BLaER1 treated with 17β-estradiol and CSF1 and Interleukin-3, amounts not matched to agents 10 nM and 100 nM (cell line): ENCODE data around the gene ARFIP1.

Source experiments
- H3K27ac ChIP-seq, 11 experiments: shearing (Covaris generic); formaldehyde crosslinking; 2 replicates each; pipeline ENCODE4 v1.8.1; 2022
- H3K27me3 ChIP-seq, 11 experiments: shearing (Covaris generic); formaldehyde crosslinking; 2 replicates each; pipeline ENCODE4 v1.8.1; 2022
- H3K36me3 ChIP-seq, 11 experiments: shearing (Covaris generic); formaldehyde crosslinking; 2 replicates each; pipeline ENCODE4 v1.8.1; 2022
- H3K4me1 ChIP-seq, 10 experiments: shearing (Covaris generic); formaldehyde crosslinking; 2 replicates each; pipeline ENCODE4 v1.8.1; 2022
- H3K4me2 ChIP-seq, 11 experiments: shearing (Covaris generic); formaldehyde crosslinking; 2 replicates each; pipeline ENCODE4 v1.8.1; 2022
- H3K4me3 ChIP-seq, 10 experiments: shearing (Covaris generic); formaldehyde crosslinking; 2 replicates each; pipeline ENCODE4 v1.8.1; 2022
- H3K9ac ChIP-seq, 11 experiments: shearing (Covaris generic); formaldehyde crosslinking; 2 replicates each; pipeline ENCODE4 v1.8.1; 2022
- H3K9me3 ChIP-seq, 11 experiments: shearing (Covaris generic); formaldehyde crosslinking; replicated peaks in 1 of 11; 2 replicates each; pipeline ENCODE4 v1.8.1; 2022
- H4K20me1 ChIP-seq, 11 experiments: shearing (Covaris generic); formaldehyde crosslinking; 2 replicates each; pipeline ENCODE4 v1.8.1; 2022
- Cebpa-rat ChIP-seq, 11 experiments: shearing (Covaris generic); IDR thresholded peaks; 2 replicates each; pipeline ENCODE4 v1.8.1; 2022

ARFIP1 gene

DNA sequence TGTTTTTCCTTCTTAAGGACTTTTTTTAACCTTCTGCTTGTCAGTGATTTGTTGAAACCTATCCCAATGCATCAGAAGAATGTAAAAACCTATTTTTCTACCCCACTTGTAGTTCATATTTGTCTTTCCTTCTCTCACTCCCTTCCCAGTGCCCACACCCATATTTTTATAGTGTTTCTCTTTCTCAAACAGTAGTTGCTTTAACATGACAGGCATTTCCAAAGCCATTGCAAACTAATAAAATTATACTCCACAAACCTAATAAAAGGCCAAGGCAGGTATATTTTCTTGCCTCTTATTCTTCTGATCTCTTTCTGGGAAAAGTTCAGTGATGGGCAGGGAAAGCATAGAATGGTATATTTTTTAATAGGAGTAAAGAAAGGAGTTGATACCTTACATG, 120.6 kb downstream of the ARFIP1 start:
- H4K20me1 ChIP-seq = no peaks in the 10 kb centered on the region
- H3K4me3 ChIP-seq = no peak overlapping the region
- H3K4me1 ChIP-seq = no peaks in the 10 kb centered on the region
- H3K27me3 ChIP-seq = no peaks in the 10 kb centered on the region
- no peak overlapping the region for H3K4me2 ChIP-seq
- peaks cover 0 to 78% (median 11%) of the 10 kb centered on the region in 11 experiments; a peak in 10 of 22 replicates for H3K36me3 ChIP-seq
- TF ChIP-seq Cebpa-rat (IDR thresholded peaks at IDR 0.05) = no peak
- peaks cover 0 to 6% (median 4%) of the 10 kb centered on the region in 11 experiments; a peak in 7 of 22 replicates for H3K9me3 ChIP-seq
- H3K9ac ChIP-seq = no peak overlapping the region
- no peak overlapping the region for H3K27ac ChIP-seq

DNA sequence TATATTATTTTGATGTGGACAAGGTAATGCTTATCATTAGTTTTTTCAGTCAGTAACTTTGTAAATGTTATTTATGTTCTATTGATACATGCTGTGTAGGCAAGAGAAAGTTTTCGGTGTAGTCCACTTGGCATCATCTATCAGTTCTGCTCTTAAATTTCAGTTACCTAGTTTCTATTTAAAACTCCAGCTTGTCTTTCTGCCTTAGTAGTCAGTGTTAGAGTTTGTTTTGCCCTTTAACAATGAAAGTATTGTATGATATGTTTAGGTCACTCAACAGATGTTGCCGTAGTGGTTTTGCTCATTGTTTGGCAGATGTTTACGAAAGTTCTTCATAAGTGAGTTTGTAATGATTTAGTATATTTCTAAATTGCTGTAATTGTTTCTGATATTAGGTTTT, 121.5 kb downstream of the ARFIP1 start:
- H3K4me1 ChIP-seq = no peaks in the 10 kb centered on the region
- H3K4me2 ChIP-seq = no peak overlapping the region
- H3K4me3 ChIP-seq = no peak overlapping the region
- no peaks in the 10 kb centered on the region for H4K20me1 ChIP-seq
- peaks cover 0 to 78% (median 11%) of the 10 kb centered on the region in 11 experiments; a peak in 13 of 22 replicates for H3K36me3 ChIP-seq
- no peak overlapping the region for H3K27ac ChIP-seq
- H3K9ac ChIP-seq = no peak overlapping the region
- H3K9me3 ChIP-seq = peaks cover 0 to 6% (median 4%) of the 10 kb centered on the region in 11 experiments; a peak in 7 of 22 replicates
- no peak for TF ChIP-seq Cebpa-rat (IDR thresholded peaks at IDR 0.05)
- H3K27me3 ChIP-seq = no peaks in the 10 kb centered on the region

DNA sequence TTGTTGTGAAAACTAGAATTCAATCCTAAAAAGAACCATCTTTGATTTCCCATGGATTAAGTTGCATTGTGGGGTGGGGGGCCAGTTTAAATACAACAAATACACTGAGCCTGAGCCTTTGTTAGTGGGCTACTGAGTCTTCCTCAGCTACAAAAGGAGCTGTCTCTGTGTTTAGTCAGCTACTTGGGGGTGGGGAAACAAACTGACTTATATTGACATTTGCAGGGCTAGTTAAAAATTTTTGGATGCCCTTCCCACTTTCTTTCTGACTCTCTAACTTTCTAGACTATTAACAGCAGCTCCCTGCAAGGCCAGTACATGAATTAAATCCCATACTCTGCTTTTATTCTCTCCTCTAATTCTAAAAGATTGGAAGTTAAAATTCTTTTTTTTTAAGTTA, 123.9 kb downstream of the ARFIP1 start:
- Histone ChIP-seq H3K4me2 (no peak overlapping the region), H3K9ac (no peak overlapping the region), H3K4me3 (no peak overlapping the region), H4K20me1 (no peaks in the 10 kb centered on the region), H3K4me1 (no peaks in the 10 kb centered on the region), H3K36me3 (peaks cover 0 to 83% (median 30%) of the 10 kb centered on the region in 11 experiments; a peak in 18 of 22 replicates), H3K27me3 (no peaks in the 10 kb centered on the region), H3K27ac (no peak overlapping the region), H3K9me3 (peaks cover 0 to 6% (median 4%) of the 10 kb centered on the region in 11 experiments; a peak in 7 of 22 replicates)
- no peak for TF ChIP-seq Cebpa-rat (IDR thresholded peaks at IDR 0.05)

DNA sequence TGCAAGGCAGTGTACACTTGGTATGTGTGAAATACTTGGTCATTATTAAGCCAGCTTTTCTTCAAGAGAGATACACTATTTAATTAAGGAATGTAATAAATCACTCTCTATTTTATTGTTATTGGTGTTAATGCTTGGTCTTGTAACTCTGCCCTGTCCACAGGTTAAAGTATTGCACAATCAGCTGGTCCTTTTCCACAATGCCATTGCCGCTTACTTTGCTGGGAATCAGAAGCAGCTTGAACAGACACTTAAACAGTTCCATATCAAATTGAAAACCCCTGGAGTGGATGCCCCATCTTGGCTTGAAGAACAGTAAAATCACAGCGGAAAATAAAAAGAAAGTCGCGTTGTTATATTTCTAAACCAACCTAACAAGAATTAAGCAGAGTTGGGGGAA, 130.1 kb downstream of the ARFIP1 start:
- no peak overlapping the region for H3K9ac ChIP-seq
- peaks cover 0 to 5% (median 0%) of the 10 kb centered on the region in 11 experiments; a peak in 1 of 22 replicates for H3K9me3 ChIP-seq
- H3K4me3 ChIP-seq = no peak overlapping the region
- H3K27me3 ChIP-seq = no peaks in the 10 kb centered on the region
- no peaks in the 10 kb centered on the region for H3K4me1 ChIP-seq
- H3K27ac ChIP-seq = no peak overlapping the region
- H4K20me1 ChIP-seq = no peaks in the 10 kb centered on the region
- no peak overlapping the region for H3K4me2 ChIP-seq
- peaks cover 5 to 86% (median 38%) of the 10 kb centered on the region in 11 experiments; a peak in 20 of 22 replicates for H3K36me3 ChIP-seq
- peak in 7 of 11 experiments; percentile 22 to 79 (median 65); a peak in 9 of 22 replicates for TF ChIP-seq Cebpa-rat (IDR thresholded peaks at IDR 0.05)

DNA sequence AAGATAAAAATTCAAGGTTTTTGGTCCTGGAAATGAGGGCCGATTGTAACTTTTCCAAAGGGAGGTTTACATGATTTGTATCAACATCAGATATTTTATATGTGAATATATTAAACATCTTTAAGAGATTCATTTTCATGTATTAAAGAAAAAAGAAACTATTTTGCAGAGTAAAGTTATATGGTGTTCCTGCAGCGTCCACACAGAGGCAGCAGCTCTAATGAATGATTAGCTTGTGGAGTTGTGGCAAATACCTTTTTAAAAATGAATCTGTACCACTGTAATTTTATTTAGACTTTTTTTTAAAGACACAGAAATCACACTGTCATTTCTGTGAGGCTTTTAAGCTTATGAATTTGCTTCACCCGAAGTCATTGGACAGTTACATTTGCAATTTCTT, 130.8 kb downstream of the ARFIP1 start:
- Histone ChIP-seq H3K9me3 (peaks cover 0 to 5% (median 0%) of the 10 kb centered on the region in 11 experiments; a peak in 1 of 22 replicates), H3K27ac (no peak overlapping the region), H3K4me1 (no peaks in the 10 kb centered on the region), H3K27me3 (no peaks in the 10 kb centered on the region), H4K20me1 (no peaks in the 10 kb centered on the region), H3K4me2 (no peak overlapping the region), H3K9ac (no peak overlapping the region), H3K36me3 (peaks cover 5 to 81% (median 38%) of the 10 kb centered on the region in 11 experiments; a peak in 20 of 22 replicates), H3K4me3 (no peak overlapping the region)
- TF ChIP-seq Cebpa-rat (IDR thresholded peaks at IDR 0.05) = no peak

DNA sequence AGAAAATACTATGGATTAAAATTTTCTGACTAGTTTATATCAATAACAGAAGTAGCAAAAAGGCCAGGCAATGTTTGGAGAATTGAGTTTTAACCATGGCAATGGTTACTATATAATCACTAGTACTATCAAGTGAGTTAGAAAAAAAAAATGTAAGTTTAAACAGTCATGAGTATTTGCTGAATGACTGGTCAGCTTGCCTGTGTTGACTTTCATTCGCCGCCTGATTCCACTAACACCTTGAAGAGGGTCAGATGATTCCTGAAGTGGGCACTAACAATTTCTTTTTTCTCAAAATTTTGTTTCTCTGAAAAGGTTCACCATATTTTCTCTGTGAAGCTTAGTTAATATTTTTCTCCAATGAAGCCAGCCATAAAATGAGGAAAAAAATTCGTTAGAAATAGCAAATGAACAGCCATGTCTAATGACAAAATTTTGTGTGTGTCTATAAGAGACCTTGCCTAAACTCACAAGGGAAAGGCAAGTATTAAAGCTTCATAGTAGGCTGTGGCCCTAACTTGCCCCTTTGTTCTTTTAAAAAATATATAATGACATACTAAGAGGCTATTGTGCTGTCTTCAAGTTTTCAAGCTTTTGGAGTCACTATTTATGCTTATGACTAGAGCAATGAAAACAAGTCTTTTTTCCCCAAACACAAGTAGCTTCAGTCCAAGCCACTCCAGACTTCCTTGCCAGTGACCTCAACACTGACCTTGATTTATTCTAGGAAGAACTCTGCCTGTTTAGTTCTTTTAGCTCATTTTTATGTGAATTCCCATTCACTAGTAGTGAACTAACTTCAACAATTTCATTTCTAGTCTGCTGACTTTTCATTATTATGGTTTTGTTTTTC, 138.0 kb downstream of the ARFIP1 start:
- no peak overlapping the region for H3K4me2 ChIP-seq
- H3K27me3 ChIP-seq = no peaks in the 10 kb centered on the region
- TF ChIP-seq Cebpa-rat (IDR thresholded peaks at IDR 0.05) = no peak
- H3K27ac ChIP-seq = no peak overlapping the region
- H3K4me1 ChIP-seq = no peaks in the 10 kb centered on the region
- H3K9ac ChIP-seq = no peak overlapping the region
- peaks cover 29 to 48% (median 40%) of the 10 kb centered on the region in 11 experiments for H3K9me3 ChIP-seq
- no peak overlapping the region for H3K4me3 ChIP-seq
- H3K36me3 ChIP-seq = peaks cover 0 to 39% (median 20%) of the 10 kb centered on the region in 11 experiments; a peak in 20 of 22 replicates
- H4K20me1 ChIP-seq = no peaks in the 10 kb centered on the region

DNA sequence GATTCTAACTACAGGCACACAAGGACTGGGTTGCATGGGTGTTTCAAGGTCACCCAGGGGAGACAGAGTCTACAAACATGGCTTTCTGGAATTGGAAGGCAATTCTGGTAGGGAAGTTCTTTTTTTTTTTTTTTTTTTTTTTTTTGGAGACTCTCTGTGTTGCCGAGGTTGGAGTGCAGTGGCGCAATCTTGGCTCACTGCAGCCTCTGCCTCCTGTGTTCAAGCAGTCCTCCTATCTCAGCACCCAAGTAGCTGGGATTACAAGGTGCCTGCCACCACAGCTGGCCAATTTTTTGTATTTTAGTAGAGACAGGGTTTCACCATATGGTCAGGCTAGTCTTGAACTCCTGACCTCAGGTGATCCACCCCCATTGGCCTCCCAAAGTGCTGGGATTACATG, 140.1 kb downstream of the ARFIP1 start:
- H3K4me2 ChIP-seq = no peak overlapping the region
- peaks cover 0 to 31% (median 20%) of the 10 kb centered on the region in 11 experiments; a peak in 19 of 22 replicates for H3K36me3 ChIP-seq
- H4K20me1 ChIP-seq = no peaks in the 10 kb centered on the region
- TF ChIP-seq Cebpa-rat (IDR thresholded peaks at IDR 0.05) = no peak
- H3K4me1 ChIP-seq = no peaks in the 10 kb centered on the region
- H3K27me3 ChIP-seq = no peaks in the 10 kb centered on the region
- peaks cover 29 to 48% (median 40%) of the 10 kb centered on the region in 11 experiments for H3K9me3 ChIP-seq
- H3K27ac ChIP-seq = no peak overlapping the region
- peak overlapping the region in 1 of 10 experiments; percentile 1; a peak in 1 of 20 replicates for H3K4me3 ChIP-seq
- H3K9ac ChIP-seq = no peak overlapping the region

DNA sequence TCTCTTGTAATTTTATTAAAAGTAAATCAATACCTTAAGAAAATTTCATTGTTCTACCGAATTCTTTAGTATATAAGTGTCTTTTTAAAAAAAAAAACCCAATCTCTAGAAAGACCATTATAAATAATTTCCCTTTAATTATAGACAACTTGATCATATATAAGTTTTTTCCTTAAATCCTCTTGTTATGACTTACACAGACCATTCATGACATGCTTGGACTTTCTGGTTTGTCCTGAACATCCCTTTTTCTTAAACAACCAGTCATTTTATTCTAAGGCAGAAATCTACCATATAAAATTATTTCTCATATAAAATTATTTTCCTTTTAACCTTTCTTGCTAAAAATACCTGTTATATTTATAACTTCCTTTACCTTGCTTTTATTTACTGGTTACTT, 141.0 kb downstream of the ARFIP1 start:
- Histone ChIP-seq H3K4me3 (no peak overlapping the region; a peak in 1 of 20 replicates), H3K4me1 (no peaks in the 10 kb centered on the region), H3K27ac (no peak overlapping the region), H3K9ac (no peak overlapping the region), H3K36me3 (peaks cover 0 to 31% (median 20%) of the 10 kb centered on the region in 11 experiments; a peak in 19 of 22 replicates), H3K9me3 (peaks cover 29 to 48% (median 40%) of the 10 kb centered on the region in 11 experiments), H3K4me2 (no peak overlapping the region), H3K27me3 (no peaks in the 10 kb centered on the region), H4K20me1 (no peaks in the 10 kb centered on the region)
- no peak for TF ChIP-seq Cebpa-rat (IDR thresholded peaks at IDR 0.05)

DNA sequence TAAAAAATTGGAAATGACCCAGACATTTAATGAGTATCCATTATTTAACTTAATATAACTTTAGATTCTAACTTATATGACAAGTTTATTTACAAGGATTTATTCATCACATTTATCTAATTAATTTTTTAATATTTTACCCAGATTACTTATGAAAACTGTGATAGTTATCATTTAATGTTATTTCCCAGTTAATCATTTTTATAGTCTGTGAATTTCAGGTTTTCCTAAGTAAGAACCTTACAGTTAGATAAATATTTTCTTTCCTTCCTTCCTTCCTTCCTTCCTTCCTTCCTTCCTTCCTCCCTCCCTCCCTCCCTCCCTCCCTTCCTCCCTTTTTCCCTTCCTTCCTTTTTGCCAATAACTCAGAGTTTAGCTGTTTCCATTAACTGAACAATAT, 141.5 kb downstream of the ARFIP1 start:
- TF ChIP-seq Cebpa-rat (IDR thresholded peaks at IDR 0.05) = no peak
- Histone ChIP-seq H3K27me3 (no peaks in the 10 kb centered on the region), H3K27ac (no peak overlapping the region), H4K20me1 (no peaks in the 10 kb centered on the region), H3K9ac (no peak overlapping the region), H3K4me3 (no peak overlapping the region), H3K9me3 (peaks cover 29 to 48% (median 40%) of the 10 kb centered on the region in 11 experiments), H3K4me1 (no peaks in the 10 kb centered on the region), H3K36me3 (peaks cover 0 to 31% (median 20%) of the 10 kb centered on the region in 11 experiments; a peak in 19 of 22 replicates), H3K4me2 (no peak overlapping the region)
